Measurements from ENCODE around the gene DENND1A. TPM values are rescaled to one million over a fixed set of nuclear protein-coding genes. Genes with fewer than 3 reads are reported as not detected.

The DENND1A gene
- total RNA-seq, 1 experiment from 2014 or later: 29.7 TPM

GRCh38 chr9:123742009-123742767, 187.7 kb downstream of the DENND1A start:
- H3K4me1 ChIP-seq (ENCODE audit: insufficient read depth, low read length): no peaks in the 10 kb centered on the region
- ChIA-PET CTCF (no interaction called here), POLR2A (ENCODE audit: unreplicated experiment) (no interaction called here)
- no TSS peak for BruUV-seq (replicated peaks)
- H3K79me2 ChIP-seq (ENCODE audit: low read length): no peaks in the 10 kb centered on the region
- no peaks in the 10 kb centered on the region for H3K9me2 ChIP-seq (replicated peaks; ENCODE audit: low read length)
- H3K27ac ChIP-seq (ENCODE audit: low read length): no peak overlapping the region
- H3K4me2 ChIP-seq (ENCODE audit: low read length): no peak overlapping the region
- no peaks in the 10 kb centered on the region for H3F3A ChIP-seq (ENCODE audit: low read length, unreplicated experiment)
- TF ChIP-seq EZH2phosphoT487 (IDR thresholded peaks at IDR 0.05; ENCODE audit: borderline replicate concordance, low read length) (no peak), EZH2 (IDR thresholded peaks at IDR 0.05; ENCODE audit: low read length, unreplicated experiment) (no peak), CTCF (conservative IDR thresholded peaks at IDR 0.05; ENCODE audit: low read depth, low read length) (no peak)
- no peaks in the 10 kb centered on the region for H3K27me3 ChIP-seq (ENCODE audit: low read length)
- ATAC-seq (no peak), DNase-seq (no peak)
- no peaks in the 10 kb centered on the region for H4K20me1 ChIP-seq (ENCODE audit: low read length)
- H3K9me3 ChIP-seq (ENCODE audit: low read length): no peaks in the 10 kb centered on the region
- no peak overlapping the region for H3K9ac ChIP-seq (ENCODE audit: low read length)
- no peak overlapping the region for H3K4me3 ChIP-seq (ENCODE audit: low read length)
- intact Hi-C loops (cut with micrococcal nuclease): no loop called here
- no peaks in the 10 kb centered on the region for H3K36me3 ChIP-seq (ENCODE audit: low read depth, low read length)
- no peak overlapping the region for H2AFZ ChIP-seq (ENCODE audit: low read length)

GRCh38 chr9:123741214-123741613, 188.7 kb downstream of the DENND1A start:
- no peaks in the 10 kb centered on the region for H3K4me1 ChIP-seq (ENCODE audit: insufficient read depth, low read length)
- H3K79me2 ChIP-seq (ENCODE audit: low read length): no peaks in the 10 kb centered on the region
- intact Hi-C loops (cut with micrococcal nuclease): no loop called here
- H2AFZ ChIP-seq (ENCODE audit: low read length): no peak overlapping the region
- ATAC-seq (no peak), DNase-seq (no peak)
- no peak for TF ChIP-seq EZH2phosphoT487 (IDR thresholded peaks at IDR 0.05; ENCODE audit: borderline replicate concordance, low read length)
- TF ChIP-seq EZH2 (IDR thresholded peaks at IDR 0.05; ENCODE audit: low read length, unreplicated experiment): no peak
- TF ChIP-seq CTCF (conservative IDR thresholded peaks at IDR 0.05; ENCODE audit: low read depth, low read length): no peak
- H3K4me3 ChIP-seq (ENCODE audit: low read length): no peak overlapping the region
- no peaks in the 10 kb centered on the region for H3F3A ChIP-seq (ENCODE audit: low read length, unreplicated experiment)
- H3K27ac ChIP-seq (ENCODE audit: low read length): no peak overlapping the region
- H4K20me1 ChIP-seq (ENCODE audit: low read length): no peaks in the 10 kb centered on the region
- CTCF ChIA-PET: no interaction called here
- POLR2A ChIA-PET (ENCODE audit: unreplicated experiment): no interaction called here
- no peaks in the 10 kb centered on the region for H3K27me3 ChIP-seq (ENCODE audit: low read length)
- H3K36me3 ChIP-seq (ENCODE audit: low read depth, low read length): no peaks in the 10 kb centered on the region
- H3K9ac ChIP-seq (ENCODE audit: low read length): no peak overlapping the region
- no peaks in the 10 kb centered on the region for H3K9me3 ChIP-seq (ENCODE audit: low read length)
- BruUV-seq (replicated peaks): no TSS peak
- H3K9me2 ChIP-seq (replicated peaks; ENCODE audit: low read length): no peaks in the 10 kb centered on the region
- no peak overlapping the region for H3K4me2 ChIP-seq (ENCODE audit: low read length)

- Histone ChIP-seq H3K9ac (ENCODE audit: low read length) (no peak overlapping the region), H3K27ac (ENCODE audit: low read length) (no peak overlapping the region), H3F3A (ENCODE audit: low read length, unreplicated experiment) (no peaks in the 10 kb centered on the region), H2AFZ (ENCODE audit: low read length) (no peak overlapping the region), H3K36me3 (ENCODE audit: low read depth, low read length) (no peaks in the 10 kb centered on the region), H4K20me1 (ENCODE audit: low read length) (no peaks in the 10 kb centered on the region), H3K9me2 (replicated peaks; ENCODE audit: low read length) (no peaks in the 10 kb centered on the region), H3K9me3 (ENCODE audit: low read length) (no peaks in the 10 kb centered on the region), H3K79me2 (ENCODE audit: low read length) (no peaks in the 10 kb centered on the region), H3K4me2 (ENCODE audit: low read length) (no peak overlapping the region), H3K4me1 (ENCODE audit: insufficient read depth, low read length) (no peaks in the 10 kb centered on the region), H3K27me3 (ENCODE audit: low read length) (no peaks in the 10 kb centered on the region), H3K4me3 (ENCODE audit: low read length) (no peak overlapping the region)
- intact Hi-C loops (cut with micrococcal nuclease): no loop called here
- no TSS peak for BruUV-seq (replicated peaks)
- POLR2A ChIA-PET (ENCODE audit: unreplicated experiment): interaction anchor here (0.6 kb wide), 1 partner anchor 509 kb away, joined by 3 read pairs; no protein-coding TSS in a partner anchor
- DNase-seq (no peak), ATAC-seq (no peak)
- CTCF ChIA-PET: no interaction called here
- TF ChIP-seq CTCF (conservative IDR thresholded peaks at IDR 0.05; ENCODE audit: low read depth, low read length): no peak
- no peak for TF ChIP-seq EZH2 (IDR thresholded peaks at IDR 0.05; ENCODE audit: low read length, unreplicated experiment)
- TF ChIP-seq EZH2phosphoT487 (IDR thresholded peaks at IDR 0.05; ENCODE audit: borderline replicate concordance, low read length): no peak
Measured at GRCh38 chr9:123739902-123740301, 190.0 kb downstream of the DENND1A start.

Data from PC-3 (cell line).